A673 (cell line): ENCODE data around the gene ZFP36L2. TPM values are rescaled to one million over a fixed set of nuclear protein-coding genes. Genes with fewer than 3 reads are reported as not detected.

Experiments
- BruUV-seq: library from RNA; stranded (reverse); fragments of 400-500 nt; replicated peaks from 2 replicates; lab custom pipeline; 2021; lab: Mats Ljungman, UMichigan
- CTCF ChIA-PET: fragments of 300-600 bp; sonication (Branson Sonifier 250); formaldehyde crosslinking; loops from one replicate; lab custom pipeline; 2022; ENCODE audit warnings: antibody characterized with exemption; lab: Charles Lee
- POLR2A ChIA-PET: fragments of 300-600 bp; sonication (Branson Sonifier 250); formaldehyde crosslinking; loops from one replicate; lab custom pipeline; 2022; ENCODE audit warnings: antibody characterized with exemption; ENCODE audit not compliant: low non-redundant PET; lab: Charles Lee
- DNase-seq: peaks from one replicate; pipeline ENCODE4 v3.0.0-alpha.2; 2015; ENCODE audit warnings: low spot score
- H3K27ac ChIP-seq: fragments of 200-600 bp; sonication (generic); 2 replicates; pipeline ENCODE4 v1.5.1; 2016; ENCODE audit warnings: mixed run types, low read depth, mild to moderate bottlenecking, mixed read lengths, antibody characterized with exemption, low read length; ENCODE audit not compliant: poor library complexity, severe bottlenecking
- H3K27me3 ChIP-seq: fragments of 200-600 bp; sonication (generic); replicated peaks from 2 replicates; pipeline ENCODE4 v1.6.1; 2017; ENCODE audit warnings: mixed run types, low read depth, mild to moderate bottlenecking, mixed read lengths, antibody characterized with exemption, low read length; ENCODE audit not compliant: insufficient read depth, poor library complexity
- H3K36me3 ChIP-seq: fragments of 200-600 bp; sonication (generic); 2 replicates; pipeline ENCODE4 v1.6.1; 2016; ENCODE audit warnings: mixed run types, mild to moderate bottlenecking, mixed read lengths, antibody characterized with exemption, low read length; ENCODE audit not compliant: insufficient read depth, poor library complexity, severe bottlenecking
- H3K4me1 ChIP-seq: fragments of 200-600 bp; sonication (generic); 2 replicates; pipeline ENCODE4 v1.6.1; 2017; ENCODE audit warnings: mixed run types, mild to moderate bottlenecking, mixed read lengths, antibody characterized with exemption, low read length; ENCODE audit not compliant: insufficient read depth, poor library complexity, severe bottlenecking
- H3K4me3 ChIP-seq: fragments of 200-600 bp; sonication (generic); 2 replicates; pipeline ENCODE4 v1.5.1; 2016; ENCODE audit warnings: low read depth, mixed run types, mild to moderate bottlenecking, mixed read lengths, low read length; ENCODE audit not compliant: poor library complexity, severe bottlenecking
- H3K9me3 ChIP-seq: fragments of 200-600 bp; sonication (generic); 2 replicates; pipeline ENCODE4 v1.6.1; 2016; ENCODE audit warnings: mixed run types, low read depth, mild to moderate bottlenecking, mixed read lengths, antibody characterized with exemption, low read length; ENCODE audit not compliant: poor library complexity, severe bottlenecking
- EZH2 ChIP-seq: fragments of 200-600 bp; sonication (generic); IDR thresholded peaks from 2 replicates; pipeline ENCODE4 v1.6.1; 2017; ENCODE audit warnings: borderline replicate concordance, low read depth, mild to moderate bottlenecking, mixed read lengths, antibody characterized with exemption, low read length; ENCODE audit not compliant: poor library complexity, severe bottlenecking
- intact Hi-C: fragments of 100-400 bp; cut with micrococcal nuclease; formaldehyde crosslinking; loops from one replicate; pipeline ENCODE4 v1.10.0; 2022; ENCODE audit not compliant: unreplicated experiment
- total RNA-seq: library from RNA; stranded (reverse); gene quantifications from 2 replicates; pipeline ENCODE4 v1.2.3, GENCODE V29; 2021
- TF ChIP-seq, protein P1 (sequence below): fragments of 300-800, 200-600 bp; sonication (generic); conservative IDR thresholded peaks from 2 replicates; pipeline ENCODE4 v1.5.1; 2017; ENCODE audit warnings: low read depth, mild to moderate bottlenecking, antibody characterized with exemption, low read length, moderate library complexity, mixed read lengths

Gene ZFP36L2
- total RNA-seq, 1 experiment from 2014 or later: 23.4 TPM

- Histone ChIP-seq H3K4me3 (no peak overlapping the region), H3K27me3 (no peaks in the 10 kb centered on the region), H3K9me3 (no peaks in the 10 kb centered on the region), H3K36me3 (no peaks in the 10 kb centered on the region), H3K27ac (no peak overlapping the region), H3K4me1 (no peaks in the 10 kb centered on the region)
- ChIA-PET POLR2A (no interaction called here), CTCF (no interaction called here)
- BruUV-seq: no TSS peak
- intact Hi-C loops: no loop called here
- TF ChIP-seq, protein P1, sequence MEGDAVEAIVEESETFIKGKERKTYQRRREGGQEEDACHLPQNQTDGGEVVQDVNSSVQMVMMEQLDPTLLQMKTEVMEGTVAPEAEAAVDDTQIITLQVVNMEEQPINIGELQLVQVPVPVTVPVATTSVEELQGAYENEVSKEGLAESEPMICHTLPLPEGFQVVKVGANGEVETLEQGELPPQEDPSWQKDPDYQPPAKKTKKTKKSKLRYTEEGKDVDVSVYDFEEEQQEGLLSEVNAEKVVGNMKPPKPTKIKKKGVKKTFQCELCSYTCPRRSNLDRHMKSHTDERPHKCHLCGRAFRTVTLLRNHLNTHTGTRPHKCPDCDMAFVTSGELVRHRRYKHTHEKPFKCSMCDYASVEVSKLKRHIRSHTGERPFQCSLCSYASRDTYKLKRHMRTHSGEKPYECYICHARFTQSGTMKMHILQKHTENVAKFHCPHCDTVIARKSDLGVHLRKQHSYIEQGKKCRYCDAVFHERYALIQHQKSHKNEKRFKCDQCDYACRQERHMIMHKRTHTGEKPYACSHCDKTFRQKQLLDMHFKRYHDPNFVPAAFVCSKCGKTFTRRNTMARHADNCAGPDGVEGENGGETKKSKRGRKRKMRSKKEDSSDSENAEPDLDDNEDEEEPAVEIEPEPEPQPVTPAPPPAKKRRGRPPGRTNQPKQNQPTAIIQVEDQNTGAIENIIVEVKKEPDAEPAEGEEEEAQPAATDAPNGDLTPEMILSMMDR: no peak
- no peak for TF ChIP-seq EZH2
- no peak for DNase-seq
Measured at GRCh38 chr2:43248621-43249020, 22.2 kb upstream of the ZFP36L2 start.

DNA sequence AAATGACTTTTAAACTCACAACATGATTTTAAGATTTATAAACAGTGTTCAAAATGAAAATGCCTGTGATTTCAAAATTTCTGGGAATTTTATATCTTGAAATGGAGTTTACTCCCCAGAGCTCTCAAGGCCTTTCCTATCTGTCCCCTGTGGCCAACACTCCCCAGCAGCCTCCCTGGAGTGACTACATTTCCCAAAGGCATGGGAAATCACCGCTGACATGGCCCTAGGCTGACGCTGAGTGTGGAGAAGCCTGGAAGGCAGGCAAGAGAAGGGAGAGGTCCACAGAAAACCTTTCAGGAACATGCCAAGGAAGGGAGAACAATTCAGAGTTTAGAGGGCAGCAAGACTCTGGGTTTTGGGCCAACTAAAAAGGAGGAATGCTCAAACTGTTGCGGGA lies 20.2 kb upstream of the ZFP36L2 start:
- no peak for TF ChIP-seq EZH2
- TF ChIP-seq, protein P1: no peak
- no peak overlapping the region for H3K4me3 ChIP-seq
- no peak for DNase-seq
- intact Hi-C loops: no loop called here
- no TSS peak for BruUV-seq
- POLR2A ChIA-PET: no interaction called here
- no peak overlapping the region for H3K27ac ChIP-seq
- no peaks in the 10 kb centered on the region for H3K36me3 ChIP-seq
- H3K4me1 ChIP-seq: no peaks in the 10 kb centered on the region
- no peaks in the 10 kb centered on the region for H3K9me3 ChIP-seq
- CTCF ChIA-PET: no interaction called here
- no peaks in the 10 kb centered on the region for H3K27me3 ChIP-seq

- BruUV-seq: no TSS peak
- DNase-seq: no peak
- Histone ChIP-seq H3K9me3 (no peaks in the 10 kb centered on the region), H3K36me3 (no peaks in the 10 kb centered on the region), H3K4me1 (no peaks in the 10 kb centered on the region), H3K27ac (no peak overlapping the region), H3K4me3 (no peak overlapping the region), H3K27me3 (no peaks in the 10 kb centered on the region)
- TF ChIP-seq, protein P1: no peak
- no peak for TF ChIP-seq EZH2
- intact Hi-C loops: no loop called here
- POLR2A ChIA-PET: interaction anchor here (0.6 kb wide), 1 partner anchor 32 kb away, joined by 3 read pairs; no protein-coding TSS in a partner anchor
- CTCF ChIA-PET: no interaction called here
Measured at GRCh38 chr2:43241558-43241957, 15.2 kb upstream of the ZFP36L2 start.
